Measurements from ENCODE around the gene DTHD1. TPM values are rescaled to one million over a fixed set of nuclear protein-coding genes. Genes with fewer than 3 reads are reported as not detected.

DTHD1 gene
- total RNA-seq, 1 experiment from 2014 or later: not detected

- BruUV-seq (replicated peaks): no TSS peak
- H3K27me3 ChIP-seq (replicated peaks; ENCODE audit: insufficient read depth, low read depth, low read length, poor library complexity): no peaks in the 10 kb centered on the region
- no peaks in the 10 kb centered on the region for H3K36me3 ChIP-seq (ENCODE audit: insufficient read depth, low read length, poor library complexity, severe bottlenecking)
- TF ChIP-seq CTCF (conservative IDR thresholded peaks at IDR 0.05; ENCODE audit: low read depth, low read length) (no peak), EZH2 (IDR thresholded peaks at IDR 0.05; ENCODE audit: borderline replicate concordance, low read depth, low read length, poor library complexity, severe bottlenecking) (no peak)
- no peaks in the 10 kb centered on the region for H3K9me3 ChIP-seq (ENCODE audit: low read depth, low read length, poor library complexity, severe bottlenecking)
- ChIA-PET CTCF (no interaction called here), POLR2A (ENCODE audit: low non-redundant PET) (no interaction called here)
- no peak overlapping the region for H3K27ac ChIP-seq (ENCODE audit: low read depth, low read length, poor library complexity, severe bottlenecking)
- no peak for DNase-seq (ENCODE audit: low spot score)
- no peaks in the 10 kb centered on the region for H3K4me1 ChIP-seq (ENCODE audit: insufficient read depth, low read length, poor library complexity, severe bottlenecking)
- no peak overlapping the region for H3K4me3 ChIP-seq (ENCODE audit: low read depth, low read length, poor library complexity, severe bottlenecking)
- intact Hi-C loops (cut with micrococcal nuclease; ENCODE audit: unreplicated experiment): no loop called here
Measured at GRCh38 chr4:36329228-36329627, 47.8 kb downstream of the DTHD1 start.

- no TSS peak for BruUV-seq (replicated peaks)
- Histone ChIP-seq H3K9me3 (ENCODE audit: low read depth, low read length, poor library complexity, severe bottlenecking) (no peaks in the 10 kb centered on the region), H3K4me3 (ENCODE audit: low read depth, low read length, poor library complexity, severe bottlenecking) (no peak overlapping the region), H3K27ac (ENCODE audit: low read depth, low read length, poor library complexity, severe bottlenecking) (no peak overlapping the region), H3K36me3 (ENCODE audit: insufficient read depth, low read length, poor library complexity, severe bottlenecking) (no peaks in the 10 kb centered on the region), H3K27me3 (replicated peaks; ENCODE audit: insufficient read depth, low read depth, low read length, poor library complexity) (no peaks in the 10 kb centered on the region), H3K4me1 (ENCODE audit: insufficient read depth, low read length, poor library complexity, severe bottlenecking) (no peaks in the 10 kb centered on the region)
- ChIA-PET CTCF (no interaction called here), POLR2A (ENCODE audit: low non-redundant PET) (no interaction called here)
- TF ChIP-seq EZH2 (IDR thresholded peaks at IDR 0.05; ENCODE audit: borderline replicate concordance, low read depth, low read length, poor library complexity, severe bottlenecking): no peak
- no peak for TF ChIP-seq CTCF (conservative IDR thresholded peaks at IDR 0.05; ENCODE audit: low read depth, low read length)
- intact Hi-C loops (cut with micrococcal nuclease; ENCODE audit: unreplicated experiment): no loop called here
- no peak for DNase-seq (ENCODE audit: low spot score)
Measured at GRCh38 chr4:36330796-36331195, 49.4 kb downstream of the DTHD1 start.

GRCh38 chr4:36332023-36332781 lies 50.8 kb downstream of the DTHD1 start:
- Histone ChIP-seq H3K9me3 (ENCODE audit: low read depth, low read length, poor library complexity, severe bottlenecking) (no peaks in the 10 kb centered on the region), H3K36me3 (ENCODE audit: insufficient read depth, low read length, poor library complexity, severe bottlenecking) (no peaks in the 10 kb centered on the region), H3K27ac (ENCODE audit: low read depth, low read length, poor library complexity, severe bottlenecking) (no peak overlapping the region), H3K4me1 (ENCODE audit: insufficient read depth, low read length, poor library complexity, severe bottlenecking) (no peaks in the 10 kb centered on the region), H3K27me3 (replicated peaks; ENCODE audit: insufficient read depth, low read depth, low read length, poor library complexity) (no peaks in the 10 kb centered on the region), H3K4me3 (ENCODE audit: low read depth, low read length, poor library complexity, severe bottlenecking) (no peak overlapping the region)
- TF ChIP-seq EZH2 (IDR thresholded peaks at IDR 0.05; ENCODE audit: borderline replicate concordance, low read depth, low read length, poor library complexity, severe bottlenecking) (no peak), CTCF (conservative IDR thresholded peaks at IDR 0.05; ENCODE audit: low read depth, low read length) (no peak)
- BruUV-seq (replicated peaks): no TSS peak
- no peak for DNase-seq (ENCODE audit: low spot score)
- ChIA-PET POLR2A (ENCODE audit: low non-redundant PET) (no interaction called here), CTCF (no interaction called here)
- intact Hi-C loops (cut with micrococcal nuclease; ENCODE audit: unreplicated experiment): no loop called here

Measured in A673 (cell line).